MCF 10A (cell line): ENCODE results near the gene ACSL3. TPM values are rescaled to one million over a fixed set of nuclear protein-coding genes. Genes with fewer than 3 reads are reported as not detected.

Source experiments
- BruUV-seq: library from RNA; stranded (reverse); fragments of 400-500 nt; replicated peaks from 2 replicates; lab custom pipeline; 2021; lab: Mats Ljungman, UMichigan
- CTCF ChIA-PET: fragments of 300-600 bp; sonication (Branson Sonifier 250); formaldehyde crosslinking; extraction: SDS; loops from one replicate; lab custom pipeline; 2021; ENCODE audit warnings: antibody characterized with exemption, inconsistent platforms; lab: Yijun Ruan, JAX
- POLR2A ChIA-PET: fragments of 300-600, 350-650 bp; sonication (Branson Sonifier 250); formaldehyde crosslinking; extraction: SDS; loops from one replicate; lab custom pipeline; 2020; ENCODE audit warnings: antibody characterized with exemption, inconsistent platforms; lab: Yijun Ruan, JAX
- DNase-seq: peaks from one replicate; pipeline ENCODE4 v3.0.0-alpha.2; 2018; ENCODE audit not compliant: unreplicated experiment
- H3K27ac Mint-ChIP-seq: one replicate; pipeline ENCODE4 v1.8.0; 2022; ENCODE audit warnings: mild to moderate bottlenecking, low read depth, mixed read lengths; ENCODE audit not compliant: unreplicated experiment
- H3K27me3 Mint-ChIP-seq: one replicate; pipeline ENCODE4 v1.8.0; 2022; ENCODE audit warnings: mixed read lengths; ENCODE audit not compliant: insufficient read depth, unreplicated experiment
- H3K36me3 Mint-ChIP-seq: one replicate; pipeline ENCODE4 v1.8.0; 2022; ENCODE audit warnings: mild to moderate bottlenecking, moderate library complexity, mixed read lengths; ENCODE audit not compliant: insufficient read depth, unreplicated experiment
- H3K4me1 Mint-ChIP-seq: one replicate; pipeline ENCODE4 v1.8.0; 2022; ENCODE audit warnings: mixed read lengths; ENCODE audit not compliant: insufficient read depth, unreplicated experiment
- H3K4me3 Mint-ChIP-seq: one replicate; pipeline ENCODE4 v1.8.0; 2022; ENCODE audit warnings: mild to moderate bottlenecking, moderate library complexity, mixed read lengths; ENCODE audit not compliant: unreplicated experiment
- H3K9me3 Mint-ChIP-seq: one replicate; pipeline ENCODE4 v1.8.0; 2022; ENCODE audit warnings: mixed read lengths; ENCODE audit not compliant: unreplicated experiment
- intact Hi-C: fragments of 100-400 bp; cut with micrococcal nuclease; formaldehyde crosslinking; loops from 2 replicates; pipeline ENCODE4 v1.14.1; 2022
- total RNA-seq: library from RNA; stranded (reverse); gene quantifications from 2 replicates; pipeline ENCODE4 v1.2.3, GENCODE V29; 2022
- TF ChIP-seq, protein P1 (sequence below): fragments of 200-600 bp; IDR thresholded peaks from one replicate; pipeline ENCODE4 v1.8.0; 2022; ENCODE audit warnings: antibody characterized with exemption, mild to moderate bottlenecking; ENCODE audit not compliant: unreplicated experiment

ACSL3 gene
- total RNA-seq, 1 experiment from 2014 or later = 183 TPM

DNA sequence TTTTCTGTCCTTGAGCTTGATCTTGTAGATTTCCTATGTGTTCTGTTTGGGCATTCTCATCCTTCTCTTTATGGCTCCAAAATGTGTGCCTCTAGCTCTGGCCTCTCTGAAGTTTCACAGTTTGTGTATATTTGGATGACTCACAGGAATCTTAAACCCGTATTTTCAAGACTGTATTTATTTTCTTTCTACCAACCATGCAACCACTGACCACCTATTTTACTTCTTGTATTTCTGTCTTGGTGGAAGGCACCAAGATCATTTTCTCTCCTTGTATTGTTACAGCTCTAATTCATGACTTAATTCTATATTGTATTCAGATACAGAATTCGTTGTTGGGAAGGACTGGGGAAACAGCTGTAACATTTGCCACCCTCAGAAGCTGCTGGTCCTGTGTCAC lies 39.5 kb downstream of the ACSL3 start:
- peaks cover 33% of the 10 kb centered on the region for H3K36me3 Mint-ChIP-seq
- intact Hi-C loops = no loop called here
- H3K4me1 Mint-ChIP-seq = peaks cover 28% of the 10 kb centered on the region
- DNase-seq = peak; percentile 55
- ChIA-PET POLR2A (interaction anchor here (1.0 to 5.5 kb wide), 4 partner anchors 10 to 103 kb away, joined by 5 to 63 read pairs (median 10); partner anchors contain the start of gene ACSL3), CTCF (interaction anchor here (0.6 to 5.9 kb wide), 9 partner anchors 9 to 210 kb away, joined by 3 to 57 read pairs (median 4); partner anchors contain the start of gene ACSL3)
- H3K27ac Mint-ChIP-seq = peak overlapping the region; percentile 52
- TF ChIP-seq, protein P1, sequence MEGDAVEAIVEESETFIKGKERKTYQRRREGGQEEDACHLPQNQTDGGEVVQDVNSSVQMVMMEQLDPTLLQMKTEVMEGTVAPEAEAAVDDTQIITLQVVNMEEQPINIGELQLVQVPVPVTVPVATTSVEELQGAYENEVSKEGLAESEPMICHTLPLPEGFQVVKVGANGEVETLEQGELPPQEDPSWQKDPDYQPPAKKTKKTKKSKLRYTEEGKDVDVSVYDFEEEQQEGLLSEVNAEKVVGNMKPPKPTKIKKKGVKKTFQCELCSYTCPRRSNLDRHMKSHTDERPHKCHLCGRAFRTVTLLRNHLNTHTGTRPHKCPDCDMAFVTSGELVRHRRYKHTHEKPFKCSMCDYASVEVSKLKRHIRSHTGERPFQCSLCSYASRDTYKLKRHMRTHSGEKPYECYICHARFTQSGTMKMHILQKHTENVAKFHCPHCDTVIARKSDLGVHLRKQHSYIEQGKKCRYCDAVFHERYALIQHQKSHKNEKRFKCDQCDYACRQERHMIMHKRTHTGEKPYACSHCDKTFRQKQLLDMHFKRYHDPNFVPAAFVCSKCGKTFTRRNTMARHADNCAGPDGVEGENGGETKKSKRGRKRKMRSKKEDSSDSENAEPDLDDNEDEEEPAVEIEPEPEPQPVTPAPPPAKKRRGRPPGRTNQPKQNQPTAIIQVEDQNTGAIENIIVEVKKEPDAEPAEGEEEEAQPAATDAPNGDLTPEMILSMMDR = no peak
- H3K9me3 Mint-ChIP-seq = no peaks in the 10 kb centered on the region
- BruUV-seq = no TSS peak
- H3K27me3 Mint-ChIP-seq = no peaks in the 10 kb centered on the region
- H3K4me3 Mint-ChIP-seq = peak overlapping the region; percentile 31

DNA sequence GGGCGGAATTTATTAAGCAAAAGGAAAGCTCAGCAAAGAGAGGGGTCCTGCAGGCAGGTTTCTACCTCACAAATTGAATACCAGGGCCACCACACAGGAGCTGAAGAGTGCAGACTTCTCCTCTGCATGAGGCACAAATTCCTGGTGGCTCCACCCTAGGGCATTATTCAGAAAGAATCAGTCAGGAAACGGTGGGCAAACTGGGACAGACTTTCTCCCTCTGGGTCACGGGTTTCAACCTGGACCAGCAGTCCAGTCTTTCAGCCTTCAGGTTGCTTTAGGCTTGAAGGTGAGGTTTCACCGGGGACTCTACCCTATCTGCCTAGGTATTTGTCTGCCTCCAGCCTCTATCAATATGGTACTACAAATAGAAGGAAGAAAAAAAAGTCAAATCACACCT lies 41.8 kb downstream of the ACSL3 start:
- BruUV-seq = no TSS peak
- Mint-ChIP-seq H3K36me3 (peaks cover 46% of the 10 kb centered on the region), H3K27ac (peak overlapping the region; percentile 39), H3K27me3 (no peaks in the 10 kb centered on the region), H3K9me3 (no peaks in the 10 kb centered on the region), H3K4me1 (peaks cover 47% of the 10 kb centered on the region), H3K4me3 (no peak overlapping the region)
- TF ChIP-seq, protein P1 = no peak
- intact Hi-C loops = loop anchor here (1.0 to 2.0 kb wide), 4 partner anchors 40 to 212 kb away; no protein-coding TSS in a partner anchor
- ChIA-PET CTCF (interaction anchor here (0.6 to 5.9 kb wide), 21 partner anchors 8 to 248 kb away, joined by 3 to 57 read pairs (median 5); partner anchors contain the start of gene ACSL3), POLR2A (interaction anchor here (0.7 to 5.5 kb wide), 10 partner anchors 8 to 196 kb away, joined by 3 to 63 read pairs (median 4); partner anchors contain the start of gene ACSL3)
- DNase-seq = no peak

DNA sequence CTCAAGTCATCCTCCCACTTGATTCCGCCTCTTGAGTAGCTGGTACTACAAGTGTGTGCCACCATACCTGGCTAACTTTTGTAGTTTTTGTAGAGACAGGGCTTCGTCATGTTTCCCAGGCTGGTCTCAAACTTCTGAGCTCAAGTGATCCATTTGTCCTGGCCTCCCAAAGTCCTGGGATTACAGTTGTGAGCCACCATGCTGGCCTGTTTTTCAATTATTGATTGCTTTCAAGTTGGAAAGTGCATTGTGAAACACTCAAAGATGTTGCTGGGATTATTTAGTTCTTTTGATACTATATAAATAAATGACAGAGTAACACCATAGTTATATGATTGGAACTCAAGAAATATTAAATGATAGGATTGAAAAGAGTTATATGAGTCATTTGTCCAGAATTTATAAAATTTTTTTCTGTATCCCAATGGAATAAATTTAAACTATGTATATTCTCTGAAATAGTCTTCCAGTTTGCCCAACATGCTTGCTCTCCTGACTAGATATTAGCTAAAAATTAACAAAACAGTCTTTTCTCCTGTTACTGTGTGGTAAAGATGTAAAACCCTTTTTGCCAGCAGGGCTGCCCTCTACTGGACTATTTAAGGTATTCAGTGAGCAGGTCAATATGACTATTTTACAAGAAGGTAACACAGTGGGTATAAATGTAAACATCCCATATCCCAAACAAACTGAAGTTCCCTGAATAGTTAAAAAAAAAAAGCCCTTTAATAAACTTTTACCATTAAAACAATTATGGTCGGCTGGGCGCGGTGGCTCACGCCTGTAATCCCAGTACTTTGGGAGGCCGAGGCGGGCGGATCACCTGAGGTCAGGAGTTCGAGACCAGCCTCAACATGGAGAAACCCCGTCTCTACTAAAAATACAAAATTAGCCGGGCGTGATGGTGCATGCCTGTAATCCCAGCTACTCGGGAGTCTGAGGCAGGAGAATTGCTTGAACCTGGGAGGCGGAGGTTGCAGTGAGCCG lies 42.7 kb downstream of the ACSL3 start:
- BruUV-seq = no TSS peak
- H3K4me1 Mint-ChIP-seq = peaks cover 50% of the 10 kb centered on the region
- H3K9me3 Mint-ChIP-seq = no peaks in the 10 kb centered on the region
- H3K27ac Mint-ChIP-seq = peak overlapping the region; percentile 39
- H3K36me3 Mint-ChIP-seq = peaks cover 54% of the 10 kb centered on the region
- no peak overlapping the region for H3K4me3 Mint-ChIP-seq
- intact Hi-C loops = loop anchor here (1.0 to 2.0 kb wide), 4 partner anchors 41 to 213 kb away; no protein-coding TSS in a partner anchor
- peak; percentile 72 for DNase-seq
- TF ChIP-seq, protein P1 = peak; percentile 67
- POLR2A ChIA-PET = interaction anchor here (0.6 to 5.5 kb wide), 10 partner anchors 9 to 213 kb away, joined by 3 to 63 read pairs (median 4); partner anchors contain the start of gene ACSL3
- H3K27me3 Mint-ChIP-seq = no peaks in the 10 kb centered on the region
- CTCF ChIA-PET = interaction anchor here (0.6 to 5.9 kb wide), 27 partner anchors 9 to 342 kb away, joined by 3 to 57 read pairs (median 4); partner anchors contain the start of gene ACSL3
